DOHH2 (cell line): Measurements from ENCODE around the gene CNTNAP2.

ENCODE experiments used
- H3F3A ChIP-seq: fragments of 200-600 bp; sonication (generic), shearing (Covaris generic); 2 replicates; pipeline ENCODE4 v1.6.0; 2016; ENCODE audit warnings: antibody characterized with exemption, mild to moderate bottlenecking; ENCODE audit not compliant: control insufficient read depth, insufficient read depth
- H3K27ac ChIP-seq: fragments of 200-600 bp; sonication (generic); 2 replicates; pipeline ENCODE4 v1.5.1; 2014; ENCODE audit warnings: low read depth, mild to moderate bottlenecking, low read length, moderate library complexity
- H3K27me3 ChIP-seq: fragments of 200-600 bp; sonication (generic); 2 replicates; pipeline ENCODE4 v1.6.1; 2014; ENCODE audit warnings: mild to moderate bottlenecking, low read length, mixed read lengths; ENCODE audit not compliant: control insufficient read depth
- H3K36me3 ChIP-seq: fragments of 200-600 bp; sonication (generic); 2 replicates; pipeline ENCODE4 v1.6.1; 2014; ENCODE audit warnings: mild to moderate bottlenecking, low read length, moderate library complexity, mixed read lengths; ENCODE audit not compliant: control insufficient read depth
- H3K4me1 ChIP-seq: fragments of 200-600 bp; sonication (generic); 2 replicates; pipeline ENCODE4 v1.6.1; 2014; ENCODE audit warnings: mild to moderate bottlenecking, low read length, mixed read lengths; ENCODE audit not compliant: control insufficient read depth
- H3K4me2 ChIP-seq: fragments of 200-600 bp; sonication (generic); 2 replicates; pipeline ENCODE4 v1.6.0; 2014; ENCODE audit warnings: mild to moderate bottlenecking, low read length, moderate library complexity
- H3K4me3 ChIP-seq: fragments of 200-600 bp; sonication (generic); 2 replicates; pipeline ENCODE4 v1.5.1; 2014; ENCODE audit warnings: mild to moderate bottlenecking, low read length, mixed read lengths
- H3K79me2 ChIP-seq: fragments of 200-600 bp; sonication (generic); 2 replicates; pipeline ENCODE4 v1.6.1; 2014; ENCODE audit warnings: mild to moderate bottlenecking, low read length, mixed read lengths; ENCODE audit not compliant: control insufficient read depth
- H3K9me2 ChIP-seq: fragments of 200-600 bp; sonication (generic); replicated peaks from 2 replicates; pipeline ENCODE4 v1.6.1; 2014; ENCODE audit warnings: mild to moderate bottlenecking, low read length, mixed read lengths; ENCODE audit not compliant: control insufficient read depth
- H3K9me3 ChIP-seq: fragments of 200-600 bp; sonication (generic); 2 replicates; pipeline ENCODE4 v1.6.1; 2014; ENCODE audit warnings: antibody characterized with exemption, low read length, mixed read lengths; ENCODE audit not compliant: control insufficient read depth, insufficient read depth
- H4K20me1 ChIP-seq: fragments of 200-600 bp; sonication (generic); 2 replicates; pipeline ENCODE4 v1.6.0; 2014; ENCODE audit warnings: low read depth, mild to moderate bottlenecking, antibody characterized with exemption, low read length, moderate library complexity; ENCODE audit not compliant: control insufficient read depth, insufficient read depth
- CTCF ChIP-seq: fragments of 200-600 bp; sonication (generic); IDR thresholded peaks from one replicate; pipeline ENCODE4 v1.5.1; 2014; ENCODE audit warnings: antibody characterized with exemption, mild to moderate bottlenecking, low read depth, low read length; ENCODE audit not compliant: poor library complexity, severe bottlenecking
- EZH2phosphoT487 ChIP-seq: fragments of 200-600 bp; sonication (generic); IDR thresholded peaks from 2 replicates; pipeline ENCODE4 v1.6.1; 2017; ENCODE audit warnings: borderline replicate concordance, mild to moderate bottlenecking, antibody characterized with exemption, low read length, moderate library complexity, mixed read lengths

The CNTNAP2 gene

GRCh38 chr7:147052818-147053217 is 936.2 kb downstream of the CNTNAP2 start:
- Histone ChIP-seq H3K79me2 (no peaks in the 10 kb centered on the region), H3K9me2 (no peaks in the 10 kb centered on the region), H3K4me3 (no peak overlapping the region)

GRCh38 chr7:147053746-147054145 is 937.1 kb downstream of the CNTNAP2 start:
- no peaks in the 10 kb centered on the region for H4K20me1 ChIP-seq
- 0 out of 2 replicates have a peak, but pooled peaks cover 2% of the 10 kb centered on the region for H3K9me3 ChIP-seq
- H3K36me3 ChIP-seq: no peaks in the 10 kb centered on the region
- H3K4me1 ChIP-seq: no peaks in the 10 kb centered on the region
- no peaks in the 10 kb centered on the region for H3F3A ChIP-seq
- no peak for TF ChIP-seq CTCF
- no peak for TF ChIP-seq EZH2phosphoT487
- no peaks in the 10 kb centered on the region for H3K27me3 ChIP-seq
- H3K9me2 ChIP-seq: no peaks in the 10 kb centered on the region
- no peaks in the 10 kb centered on the region for H3K79me2 ChIP-seq
- H3K4me2 ChIP-seq: no peak overlapping the region
- no peak overlapping the region for H3K4me3 ChIP-seq
- no peak overlapping the region for H3K27ac ChIP-seq

More at GRCh38 chr7:147052818-147053217, 936.2 kb downstream of the CNTNAP2 start:
- Histone ChIP-seq H3F3A (no peaks in the 10 kb centered on the region), H4K20me1 (no peaks in the 10 kb centered on the region), H3K4me2 (no peak overlapping the region), H3K4me1 (no peaks in the 10 kb centered on the region), H3K9me3 (0 out of 2 replicates have a peak, but pooled peaks cover 2% of the 10 kb centered on the region), H3K27ac (no peak overlapping the region), H3K27me3 (no peaks in the 10 kb centered on the region), H3K36me3 (no peaks in the 10 kb centered on the region)
- no peak for TF ChIP-seq EZH2phosphoT487
- no peak for TF ChIP-seq CTCF

GRCh38 chr7:147060070-147060469 is 943.5 kb downstream of the CNTNAP2 start:
- no peaks in the 10 kb centered on the region for H3F3A ChIP-seq
- H3K27me3 ChIP-seq: no peaks in the 10 kb centered on the region
- 0 out of 2 replicates have a peak, but pooled peaks cover 2% of the 10 kb centered on the region for H3K9me3 ChIP-seq
- H3K4me3 ChIP-seq: no peak overlapping the region
- H3K4me1 ChIP-seq: no peaks in the 10 kb centered on the region
- no peak for TF ChIP-seq EZH2phosphoT487
- TF ChIP-seq CTCF: no peak
- no peaks in the 10 kb centered on the region for H4K20me1 ChIP-seq
- no peak overlapping the region for H3K4me2 ChIP-seq
- H3K79me2 ChIP-seq: no peaks in the 10 kb centered on the region
- H3K27ac ChIP-seq: no peak overlapping the region
- no peaks in the 10 kb centered on the region for H3K36me3 ChIP-seq
- no peaks in the 10 kb centered on the region for H3K9me2 ChIP-seq
